ENCODE measurements around the gene HSD17B8.
"Not testable (repeated sequence)": the region's sequence is repeated elsewhere in the genome, so short reads cannot be mapped to it uniquely, and the experiment has no call there.

HSD17B8 gene

DNA sequence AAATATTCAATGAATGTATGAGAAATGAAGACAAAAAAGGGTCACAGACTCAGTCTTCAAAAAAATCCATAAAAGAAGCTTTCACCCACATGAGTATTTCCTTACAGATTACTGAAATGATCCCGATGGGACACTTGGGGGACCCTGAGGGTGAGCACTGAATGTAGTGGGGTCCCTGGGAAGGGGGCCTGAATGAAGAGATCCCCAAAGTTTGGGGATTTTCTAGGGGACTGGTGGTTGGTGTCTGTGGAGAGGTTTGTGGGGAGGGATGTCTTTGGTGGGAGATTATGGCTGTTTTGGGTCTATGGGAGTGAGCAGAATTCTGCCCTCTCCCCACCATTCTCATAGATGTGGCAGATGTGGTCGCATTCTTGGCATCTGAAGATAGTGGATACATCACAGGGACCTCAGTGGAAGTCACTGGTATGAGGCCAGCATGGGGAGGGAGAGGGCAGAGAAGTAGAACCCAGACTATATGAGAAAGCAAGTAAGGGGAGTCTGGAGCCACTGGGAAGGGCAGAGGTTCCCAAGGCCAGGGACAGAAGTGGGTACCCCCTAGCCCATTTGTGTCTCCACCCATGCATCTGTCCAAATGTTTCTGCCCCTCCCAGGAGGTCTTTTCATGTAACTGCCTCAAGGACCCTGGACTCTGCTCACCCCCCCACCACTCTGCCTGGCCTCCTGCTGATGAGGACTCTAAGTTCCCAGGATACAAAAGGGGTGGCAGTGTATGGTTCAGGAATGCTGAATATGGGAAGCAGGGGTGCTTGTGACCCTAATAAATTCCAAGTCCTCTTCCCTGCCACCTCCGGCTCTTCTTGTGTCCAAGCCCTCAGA is 1.8 kb downstream of the HSD17B8 start:
- peak; percentile 61 for DNase-seq

DNA sequence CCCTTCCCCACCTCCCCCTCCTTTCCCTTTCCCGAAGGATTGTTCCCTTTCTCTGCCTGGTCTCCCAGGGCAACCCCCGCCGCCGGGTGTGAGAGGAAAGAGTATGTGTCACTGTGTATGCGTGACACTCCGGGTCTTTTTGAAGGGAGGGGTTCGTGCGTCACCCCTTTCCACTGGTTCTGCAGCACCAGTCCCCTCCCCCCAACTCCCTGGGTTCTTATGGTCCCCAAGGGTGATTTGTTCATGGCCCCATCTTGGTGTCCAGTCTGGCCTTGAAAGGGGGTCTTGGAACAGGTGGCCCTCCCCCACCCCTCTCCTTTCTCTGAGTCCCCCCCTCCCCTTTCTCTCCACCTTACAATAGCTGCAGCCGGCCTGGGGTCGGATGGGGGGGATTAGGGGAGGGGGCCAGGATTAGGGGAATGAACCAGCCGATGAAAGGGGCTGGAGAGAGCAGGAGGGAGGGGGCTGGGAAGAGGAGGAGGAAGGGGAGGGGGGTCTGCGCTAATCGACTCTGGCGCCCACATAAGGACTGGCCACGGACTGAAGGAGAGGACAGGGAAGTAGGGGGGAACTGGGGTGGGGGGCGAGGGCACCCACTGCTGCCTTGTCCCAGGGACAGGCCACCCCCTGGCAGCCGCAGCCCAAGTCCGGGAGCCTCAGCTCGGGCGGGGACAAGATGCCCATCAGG is 2.6 kb downstream of the HSD17B8 start:
- DNase-seq, result peak; percentile 87

DNA sequence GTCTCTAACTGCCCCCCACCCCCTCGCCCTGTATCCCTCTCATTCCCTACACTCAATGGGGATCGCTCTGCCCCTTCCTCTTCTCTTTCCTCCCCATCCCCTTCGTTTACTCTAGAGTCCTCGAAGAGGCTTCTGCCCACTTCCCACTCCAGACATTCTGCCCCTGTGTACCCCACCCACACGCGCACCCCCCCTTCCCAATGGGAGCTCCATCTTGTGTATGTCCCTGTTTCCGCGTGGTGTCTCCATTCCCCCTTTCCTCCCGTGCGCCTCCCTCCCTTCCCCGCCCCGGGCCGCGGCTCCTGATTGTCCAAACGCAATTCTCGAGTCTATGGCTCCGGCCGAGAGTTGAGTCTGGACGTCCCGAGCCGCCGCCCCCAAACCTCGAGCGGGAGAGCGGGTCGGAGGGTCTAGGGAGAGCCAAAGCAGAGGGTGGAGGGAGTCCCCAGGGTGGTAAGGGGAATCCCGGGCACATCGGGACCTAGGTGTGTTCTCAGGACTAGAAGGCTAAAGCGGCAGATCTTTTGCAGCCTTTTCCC is 3.2 kb downstream of the HSD17B8 start:
- peak; percentile 57 for DNase-seq

- DNase-seq, result peak; percentile 74
Observed at GRCh38 chr6:33208091-33208967, 3.9 kb downstream of the HSD17B8 start, which contains the start of gene RING1. TSS of gene RING1 (plus strand) at chr6:33208500. CDS start at chr6:33208823, 323 bp downstream.

DNA sequence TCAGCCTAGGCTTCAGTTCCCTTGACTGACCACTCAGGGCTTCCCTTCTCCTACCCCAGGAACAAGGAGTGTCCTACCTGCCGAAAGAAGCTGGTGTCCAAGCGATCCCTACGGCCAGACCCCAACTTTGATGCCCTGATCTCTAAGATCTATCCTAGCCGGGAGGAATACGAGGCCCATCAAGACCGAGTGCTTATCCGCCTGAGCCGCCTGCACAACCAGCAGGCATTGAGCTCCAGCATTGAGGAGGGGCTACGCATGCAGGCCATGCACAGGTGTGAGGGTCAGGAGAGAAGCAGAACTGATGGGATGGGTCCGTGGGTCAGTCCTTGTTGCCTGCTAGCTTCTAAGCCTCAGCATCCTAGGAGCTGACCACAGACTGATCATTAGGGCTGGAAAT is 5.4 kb downstream of the HSD17B8 start:
- DNase-seq, result no peak

GRCh38 chr6:33211136-33211535 is 6.7 kb downstream of the HSD17B8 start:
- DNase-seq, result no peak

GRCh38 chr6:33211666-33212422 is 7.4 kb downstream of the HSD17B8 start:
- no peak for DNase-seq

DNA sequence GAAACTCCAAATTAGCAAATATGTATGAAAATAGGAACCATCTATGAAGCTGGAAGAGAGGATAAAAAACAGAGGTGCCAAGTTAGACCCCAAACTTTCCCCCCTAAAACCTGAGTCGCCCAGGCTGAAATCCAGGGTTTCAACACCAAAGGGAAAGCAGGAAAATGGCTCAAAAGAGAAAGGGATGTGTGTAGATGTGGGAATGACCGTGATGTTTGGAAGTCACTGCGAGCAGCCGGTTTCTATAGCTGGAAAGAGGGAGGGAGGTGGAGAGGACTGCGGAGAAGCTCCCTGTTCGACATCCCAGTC is 8.4 kb downstream of the HSD17B8 start:
- no peak for DNase-seq

DNA sequence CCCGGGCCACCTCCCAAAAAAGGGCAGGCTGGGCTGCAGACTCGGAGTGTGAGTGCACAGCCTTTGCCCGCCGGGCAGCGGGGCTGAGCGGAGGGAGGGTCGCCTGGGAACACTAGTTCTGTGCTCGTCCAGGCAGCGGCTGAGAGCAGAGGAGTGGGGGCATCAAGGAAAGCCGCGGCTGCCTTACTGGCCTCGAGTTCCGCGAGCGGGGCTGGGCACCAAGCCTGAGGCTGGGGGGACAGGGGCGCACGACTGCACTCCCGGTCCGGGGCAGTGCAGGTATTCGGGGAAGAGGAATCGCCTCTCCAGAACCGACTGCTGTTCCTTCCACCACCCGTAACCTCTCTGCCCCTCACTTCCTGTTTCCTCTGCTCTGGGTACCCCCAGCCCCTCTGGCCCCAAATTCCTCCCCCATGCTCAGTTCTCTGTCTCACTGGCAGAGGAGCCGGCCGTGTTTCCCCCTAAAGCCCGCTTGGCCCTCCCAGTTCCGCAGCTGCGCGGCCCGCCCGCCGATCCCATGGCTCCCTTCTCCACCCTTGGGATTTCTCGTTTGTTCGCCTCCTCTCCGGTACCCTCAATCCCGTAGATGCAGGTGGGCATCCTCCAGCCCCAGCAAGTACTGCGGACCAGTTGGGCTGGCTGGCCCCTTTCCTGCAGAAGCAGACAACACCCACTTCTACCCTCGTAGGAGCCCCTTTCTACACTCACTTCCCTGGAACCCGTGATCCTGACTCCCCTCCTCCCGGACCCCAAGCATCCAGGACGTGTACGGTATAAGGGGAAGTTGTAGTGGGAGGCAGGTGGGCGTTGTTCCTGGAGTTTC is 8.9 kb downstream of the HSD17B8 start:
- no peak for DNase-seq

DNA sequence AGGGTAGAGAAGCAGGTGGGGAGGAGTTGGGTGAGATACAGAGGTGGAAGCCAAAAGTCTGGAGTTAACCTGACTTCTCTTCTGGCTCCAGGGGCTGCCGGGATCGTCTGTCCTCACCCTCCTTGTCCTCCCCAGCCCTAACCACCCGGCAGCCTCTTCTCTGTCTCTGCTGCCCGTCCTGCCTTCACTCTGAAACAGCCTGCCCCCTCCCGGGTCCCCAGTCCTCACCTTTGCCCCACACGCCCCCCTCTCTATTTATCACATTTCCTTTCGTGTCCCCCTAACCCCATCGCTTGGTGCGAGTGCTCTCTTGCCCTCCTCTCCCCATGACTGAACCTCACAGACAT is 9.5 kb downstream of the HSD17B8 start:
- no peak for DNase-seq

GRCh38 chr6:33215271-33216116 is 11.0 kb downstream of the HSD17B8 start:
- DNase-seq, result no peak

GRCh38 chr6:33216117-33216649 is 11.7 kb downstream of the HSD17B8 start:
- DNase-seq, result no peak

- no peak for DNase-seq
Observed at GRCh38 chr6:33217246-33217645, 12.8 kb downstream of the HSD17B8 start.

DNA sequence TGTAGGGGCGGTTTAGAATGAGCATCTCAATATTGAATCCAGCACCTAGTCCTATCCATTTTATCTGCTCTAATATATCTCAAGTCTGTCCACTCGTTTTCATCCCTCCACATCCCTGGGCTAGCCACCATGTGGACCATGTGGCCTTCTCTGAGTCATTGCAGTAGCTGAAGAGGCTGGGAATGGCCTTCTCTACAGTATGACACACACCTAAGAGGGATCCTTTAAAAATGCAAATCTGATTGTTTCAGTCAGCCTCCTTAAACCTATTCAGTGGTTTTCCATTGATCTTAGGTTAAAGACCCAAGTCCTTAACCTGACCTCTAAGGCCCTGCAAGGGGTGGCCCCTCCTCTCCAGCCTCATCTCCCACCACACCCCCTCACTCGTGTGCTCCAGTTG is 13.2 kb downstream of the HSD17B8 start:
- no peak for DNase-seq

DNA sequence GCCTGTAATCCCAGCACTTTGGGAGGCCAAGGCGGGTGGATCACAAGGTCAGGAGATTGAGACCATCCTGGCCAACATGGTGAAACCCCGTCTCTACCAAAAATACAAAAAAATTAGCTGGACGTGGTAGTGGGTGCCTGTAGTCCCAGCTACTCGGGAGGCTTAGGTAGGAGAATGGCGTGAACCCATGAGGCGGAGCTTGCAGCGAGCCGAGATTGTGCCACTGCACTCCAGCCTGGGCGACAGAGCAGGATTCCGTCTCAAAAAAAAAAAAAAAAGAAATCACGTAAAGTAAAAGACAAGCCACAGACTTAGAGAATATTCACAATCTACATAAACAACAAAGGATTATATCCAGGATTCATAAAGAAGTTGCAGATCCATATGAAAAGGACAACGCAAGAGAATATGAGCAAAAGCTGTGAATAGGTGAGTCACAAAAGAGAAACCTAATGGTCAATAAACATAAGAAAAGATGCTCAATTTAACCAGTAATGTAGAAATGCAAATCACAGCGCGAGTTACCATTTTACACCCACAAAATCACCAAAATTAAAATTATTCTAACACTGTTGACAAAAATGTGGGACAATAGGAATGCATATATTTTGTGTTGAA is 22.2 kb downstream of the HSD17B8 start:
- not testable (repeated sequence) for DNase-seq

DNA sequence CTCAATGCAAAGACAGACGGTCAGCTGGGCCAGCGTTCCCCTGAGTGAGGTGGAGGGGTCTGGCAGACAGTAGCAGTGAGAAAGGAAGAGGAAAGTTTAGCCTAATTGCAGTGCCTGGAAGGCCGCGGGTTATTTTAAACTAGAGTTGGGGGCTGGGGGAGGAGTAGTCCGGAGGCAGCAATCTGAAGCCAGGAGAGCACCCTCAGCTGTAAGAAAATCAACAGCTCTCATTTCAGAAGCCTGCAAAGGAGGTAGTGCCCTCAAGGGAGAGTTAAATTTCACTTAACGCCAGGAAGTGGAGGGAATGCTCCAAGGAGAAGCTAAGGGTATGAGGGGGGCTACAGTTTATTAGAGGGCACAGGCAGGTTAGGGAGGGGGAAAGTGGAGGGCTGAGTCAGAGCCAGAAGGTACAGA is 30.8 kb downstream of the HSD17B8 start:
- no peak for DNase-seq

DNA sequence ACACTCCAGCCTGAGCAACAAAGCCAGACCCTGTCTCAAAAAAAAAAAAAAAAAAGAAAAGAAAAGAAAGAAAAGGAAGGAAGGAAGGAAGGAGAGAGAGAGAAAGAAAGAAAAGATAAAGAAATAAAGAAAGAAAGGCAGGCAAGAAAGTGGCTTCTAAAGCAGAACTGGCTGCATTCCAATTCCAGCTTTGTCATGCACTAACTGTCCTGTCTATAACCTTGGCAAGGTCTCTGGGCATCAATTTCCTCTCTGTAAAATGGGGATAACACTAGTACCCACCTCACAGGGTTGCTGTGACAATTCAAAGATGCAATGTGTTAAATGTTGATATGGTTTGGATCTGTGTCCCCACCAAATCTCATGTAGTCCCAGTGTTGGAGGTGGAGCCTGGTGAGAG is 31.9 kb downstream of the HSD17B8 start:
- no peak for DNase-seq

DNA sequence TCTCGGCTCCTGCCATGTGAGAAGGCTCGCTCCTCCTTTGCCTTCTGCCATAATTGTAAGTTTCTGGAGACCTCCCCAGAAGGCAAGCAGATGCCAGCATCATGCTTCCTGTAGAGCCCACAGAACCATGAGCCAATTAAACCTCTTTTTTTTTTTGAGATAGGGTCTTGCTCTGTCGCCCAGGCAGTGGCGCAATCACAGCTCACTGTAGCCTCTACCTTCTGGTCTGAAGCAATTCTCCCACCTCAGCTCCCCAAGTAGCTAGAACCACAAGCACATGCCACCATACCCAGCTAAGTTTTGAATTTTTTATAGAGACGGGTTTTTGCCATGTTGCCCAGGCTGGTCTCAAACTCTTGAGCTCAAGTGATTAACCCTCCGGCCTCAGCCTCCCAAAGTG is 32.4 kb downstream of the HSD17B8 start:
- DNase-seq, result no peak

GRCh38 chr6:33237741-33238140 is 33.3 kb downstream of the HSD17B8 start:
- no peak for DNase-seq

DNA sequence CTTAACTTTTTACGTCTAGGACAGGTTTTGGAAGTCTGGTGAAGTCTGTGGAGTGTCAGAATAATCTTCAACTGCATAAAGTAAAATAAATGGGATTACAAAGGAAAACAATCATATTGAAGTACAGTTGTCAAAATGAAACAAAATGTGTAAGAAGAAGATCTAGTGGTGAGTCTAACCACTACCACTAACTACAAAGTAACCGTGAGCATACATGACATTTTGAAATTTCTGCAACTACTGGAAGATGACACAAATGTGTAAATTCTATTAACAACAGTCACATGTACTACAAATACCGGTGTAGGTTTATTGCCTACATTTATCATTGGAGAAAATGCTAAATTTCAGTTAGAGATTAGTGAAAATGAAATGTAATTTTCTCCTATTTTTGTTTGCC is 37.5 kb downstream of the HSD17B8 start:
- no peak for DNase-seq

All from fibroblast of skin of back (primary cell).